Liver (tissue), 9 donors: ENCODE measurements around the gene CAMKMT. TPM values are rescaled to one million over a fixed set of nuclear protein-coding genes. Genes with fewer than 3 reads are reported as not detected.

Experiments used
- DNase-seq: peaks from one replicate; pipeline ENCODE4 v3.0.0-alpha.2; 2017; ENCODE audit warnings: low spot score
- H3K27ac ChIP-seq, 2 donors: one replicate each; pipeline ENCODE4 v1.7.0; 2013; ENCODE audit warnings: inconsistent platforms in 2 of 2, low read length in 2 of 2, control low read depth in 1 of 2, low read depth in 1 of 2, mild to moderate bottlenecking in 1 of 2
- H3K27me3 ChIP-seq, 4 donors: one replicate each; pipeline versions ENCODE4 v1.6.1 to v1.7.0; 2013; ENCODE audit warnings: low read length in 3 of 4, inconsistent platforms in 1 of 4, mild to moderate bottlenecking in 1 of 4, moderate library complexity in 1 of 4; ENCODE audit not compliant: control insufficient read depth in 4 of 4, insufficient read depth in 4 of 4
- H3K36me3 ChIP-seq, 4 donors: one replicate each; pipeline versions ENCODE4 v1.6.1 to v1.7.0; 2013; ENCODE audit warnings: low read length in 3 of 4, mild to moderate bottlenecking in 3 of 4, low read depth in 1 of 4, moderate library complexity in 1 of 4; ENCODE audit not compliant: control insufficient read depth in 4 of 4, insufficient read depth in 3 of 4
- H3K4me1 ChIP-seq, 4 donors: one replicate each; pipeline versions ENCODE4 v1.6.1 to v1.7.0; 2013; ENCODE audit warnings: low read length in 3 of 4, mild to moderate bottlenecking in 3 of 4, moderate library complexity in 1 of 4; ENCODE audit not compliant: control insufficient read depth in 4 of 4, insufficient read depth in 4 of 4
- H3K4me3 ChIP-seq, 3 donors: one replicate each; pipeline versions ENCODE4 v1.6.1 to v1.7.0; 2013; ENCODE audit warnings: low read length in 3 of 3, control low read depth in 1 of 3, low read depth in 1 of 3, mild to moderate bottlenecking in 1 of 3
- H3K9ac ChIP-seq, 2 donors: one replicate each; pipeline ENCODE4 v1.7.0; 2013; ENCODE audit warnings: low read length in 2 of 2, mild to moderate bottlenecking in 2 of 2, moderate library complexity in 2 of 2, control low read depth in 1 of 2, low read depth in 1 of 2
- H3K9me3 ChIP-seq, 4 donors: one replicate each; pipeline versions ENCODE4 v1.6.1 to v1.7.0; 2013; ENCODE audit warnings: low read length in 3 of 4; ENCODE audit not compliant: control insufficient read depth in 4 of 4
- CTCF ChIP-seq: fragments of 150-350 bp; IDR thresholded peaks from 2 replicates; pipeline ENCODE4 v1.5.1; 2017; ENCODE audit warnings: improper control_type of control experiment, low read depth, low read length; ENCODE audit not compliant: missing input control
- EGR1 ChIP-seq, 2 donors: IDR thresholded peaks; 2 replicates each; pipeline ENCODE4 v1.6.1; 2016 to 2018; ENCODE audit warnings: antibody characterized with exemption in 2 of 2, low read depth in 2 of 2
- FOXA1 ChIP-seq: IDR thresholded peaks from 2 replicates; pipeline ENCODE4 v1.6.1; 2016; ENCODE audit warnings: antibody characterized with exemption
- FOXA2 ChIP-seq: IDR thresholded peaks from 2 replicates; pipeline ENCODE4 v1.6.1; 2016; ENCODE audit warnings: antibody characterized with exemption
- GABPA ChIP-seq, 2 donors: IDR thresholded peaks in 1 of 2; conservative IDR thresholded peaks in 1 of 2; 2 replicates each; pipeline ENCODE4 v1.6.1; 2016; ENCODE audit warnings: antibody characterized with exemption in 2 of 2, mild to moderate bottlenecking in 1 of 2, moderate library complexity in 1 of 2
- HNF4A ChIP-seq, 2 donors: conservative IDR thresholded peaks; 2 replicates each; pipeline ENCODE4 v1.6.1; 2016; ENCODE audit warnings: antibody characterized with exemption in 2 of 2, mild to moderate bottlenecking in 2 of 2
- MAX ChIP-seq: IDR thresholded peaks from 2 replicates; pipeline ENCODE4 v1.6.1; 2016; ENCODE audit warnings: antibody characterized with exemption
- NR2F2 ChIP-seq: IDR thresholded peaks from 2 replicates; pipeline ENCODE4 v1.6.1; 2016; ENCODE audit warnings: antibody characterized with exemption
- RAD21 ChIP-seq, 2 donors: IDR thresholded peaks; 2 replicates each; pipeline ENCODE4 v1.6.1; 2016; ENCODE audit warnings: antibody characterized with exemption in 2 of 2, mild to moderate bottlenecking in 2 of 2
- RXRA ChIP-seq, 2 donors: IDR thresholded peaks; 2 replicates each; pipeline ENCODE4 v1.6.1; 2017 to 2018; ENCODE audit warnings: antibody characterized with exemption in 2 of 2, mild to moderate bottlenecking in 1 of 2
- TAF1 ChIP-seq: conservative IDR thresholded peaks from 2 replicates; pipeline ENCODE4 v1.6.1; 2016; ENCODE audit warnings: antibody characterized with exemption, mild to moderate bottlenecking
- YY1 ChIP-seq: IDR thresholded peaks from 2 replicates; pipeline ENCODE4 v1.6.1; 2016; ENCODE audit warnings: antibody characterized with exemption, mild to moderate bottlenecking
- ZBTB33 ChIP-seq: IDR thresholded peaks from 2 replicates; pipeline ENCODE4 v1.6.1; 2016; ENCODE audit warnings: antibody characterized with exemption
- WGBS: extraction: QIAGEN DNeasy Blood & Tissue Kit; methylation state at CpG from one replicate; pipeline ENCODE4 v1.1.7; 2013; 5-methylcytosine and 5-hydroxymethylcytosine counted together
- polyA plus RNA-seq, 2 donors: library from polyadenylated mRNA; stranded (reverse) in 1 of 2; unstranded in 1 of 2; fragments of 200-250 nt in 1 of 2; fragments of >200 nt in 1 of 2; fragmentation: Nextera tagmentation in 1 of 2; extraction: Ambion mirVana in 1 of 2; gene quantifications; one replicate each; pipeline versions ENCODE4 v1.2.1 to v1.2.3, GENCODE V29; 2013 to 2015
- total RNA-seq, 2 donors: library from RNA; depleted of rRNA; stranded (reverse); fragments of >200 nt; gene quantifications; one replicate each; pipeline ENCODE4 v1.2.3, GENCODE V29; 2014
- TF ChIP-seq, protein P1 (sequence below): IDR thresholded peaks from 2 replicates; pipeline ENCODE4 v1.6.1; 2016; ENCODE audit warnings: antibody characterized with exemption
- TF ChIP-seq, protein P2 (sequence below): IDR thresholded peaks from 2 replicates; pipeline ENCODE4 v1.6.1; 2016; ENCODE audit warnings: antibody characterized with exemption, mild to moderate bottlenecking
- donor health status: healthy.
- donor health status: healthy.
- donor health status: healthy.
- donor health status: healthy.
- donor health status: healthy.

Gene CAMKMT
- total and polyA plus RNA-seq, 4 donors, result 1.5 to 12.7 (median 7.1) TPM

- H3K36me3 ChIP-seq, result no peaks in the 10 kb centered on the region
- no peak overlapping the region for H3K4me3 ChIP-seq
- peaks cover 0 to 5% (median 0%) of the 10 kb centered on the region in 4 donors for H3K27me3 ChIP-seq
- DNase-seq, result no peak
- no peak overlapping the region for H3K9ac ChIP-seq
- no peaks in the 10 kb centered on the region for H3K4me1 ChIP-seq
- no peaks in the 10 kb centered on the region for H3K9me3 ChIP-seq
- no peak overlapping the region for H3K27ac ChIP-seq
- no peak for TF ChIP-seq GABPA (IDR thresholded peaks at IDR 0.05 in 1 of 2, conservative IDR thresholded peaks at IDR 0.05 in 1 of 2)
- TF ChIP-seq EGR1 (IDR thresholded peaks at IDR 0.05; ENCODE audit: low read depth in 2 of 2), result no peak
- TF ChIP-seq, protein P1, sequence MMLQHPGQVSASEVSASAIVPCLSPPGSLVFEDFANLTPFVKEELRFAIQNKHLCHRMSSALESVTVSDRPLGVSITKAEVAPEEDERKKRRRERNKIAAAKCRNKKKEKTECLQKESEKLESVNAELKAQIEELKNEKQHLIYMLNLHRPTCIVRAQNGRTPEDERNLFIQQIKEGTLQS, result no peak
- no peak for TF ChIP-seq MAX
- TF ChIP-seq YY1, result no peak
- TF ChIP-seq FOXA2, result no peak
- TF ChIP-seq ZBTB33, result no peak
- TF ChIP-seq HNF4A (conservative IDR thresholded peaks at IDR 0.05), result no peak
- no peak for TF ChIP-seq RXRA (IDR thresholded peaks at IDR 0.05)
- TF ChIP-seq FOXA1, result no peak
- TF ChIP-seq TAF1, result no peak
- WGBS, result 92% methylated on average over 9 of the region's 9 CpGs
Measured at GRCh38 chr2:44772131-44772530, 410.4 kb downstream of the CAMKMT start.

- no peak overlapping the region for H3K9ac ChIP-seq
- H3K27me3 ChIP-seq, result peaks cover 0 to 2% (median 0%) of the 10 kb centered on the region in 4 donors
- no peak overlapping the region for H3K4me3 ChIP-seq
- H3K36me3 ChIP-seq, result no peaks in the 10 kb centered on the region
- 86% methylated on average over 2 of the region's 2 CpGs for WGBS
- H3K4me1 ChIP-seq, result no peaks in the 10 kb centered on the region
- no peak for DNase-seq
- H3K27ac ChIP-seq, result no peak overlapping the region
- TF ChIP-seq MAX (no peak), TAF1 (no peak), RAD21 (IDR thresholded peaks at IDR 0.05) (no peak), EGR1 (IDR thresholded peaks at IDR 0.05; ENCODE audit: low read depth in 2 of 2) (no peak), FOXA1 (no peak), CTCF (no peak), NR2F2 (no peak), HNF4A (conservative IDR thresholded peaks at IDR 0.05) (no peak)
- TF ChIP-seq, protein P2, sequence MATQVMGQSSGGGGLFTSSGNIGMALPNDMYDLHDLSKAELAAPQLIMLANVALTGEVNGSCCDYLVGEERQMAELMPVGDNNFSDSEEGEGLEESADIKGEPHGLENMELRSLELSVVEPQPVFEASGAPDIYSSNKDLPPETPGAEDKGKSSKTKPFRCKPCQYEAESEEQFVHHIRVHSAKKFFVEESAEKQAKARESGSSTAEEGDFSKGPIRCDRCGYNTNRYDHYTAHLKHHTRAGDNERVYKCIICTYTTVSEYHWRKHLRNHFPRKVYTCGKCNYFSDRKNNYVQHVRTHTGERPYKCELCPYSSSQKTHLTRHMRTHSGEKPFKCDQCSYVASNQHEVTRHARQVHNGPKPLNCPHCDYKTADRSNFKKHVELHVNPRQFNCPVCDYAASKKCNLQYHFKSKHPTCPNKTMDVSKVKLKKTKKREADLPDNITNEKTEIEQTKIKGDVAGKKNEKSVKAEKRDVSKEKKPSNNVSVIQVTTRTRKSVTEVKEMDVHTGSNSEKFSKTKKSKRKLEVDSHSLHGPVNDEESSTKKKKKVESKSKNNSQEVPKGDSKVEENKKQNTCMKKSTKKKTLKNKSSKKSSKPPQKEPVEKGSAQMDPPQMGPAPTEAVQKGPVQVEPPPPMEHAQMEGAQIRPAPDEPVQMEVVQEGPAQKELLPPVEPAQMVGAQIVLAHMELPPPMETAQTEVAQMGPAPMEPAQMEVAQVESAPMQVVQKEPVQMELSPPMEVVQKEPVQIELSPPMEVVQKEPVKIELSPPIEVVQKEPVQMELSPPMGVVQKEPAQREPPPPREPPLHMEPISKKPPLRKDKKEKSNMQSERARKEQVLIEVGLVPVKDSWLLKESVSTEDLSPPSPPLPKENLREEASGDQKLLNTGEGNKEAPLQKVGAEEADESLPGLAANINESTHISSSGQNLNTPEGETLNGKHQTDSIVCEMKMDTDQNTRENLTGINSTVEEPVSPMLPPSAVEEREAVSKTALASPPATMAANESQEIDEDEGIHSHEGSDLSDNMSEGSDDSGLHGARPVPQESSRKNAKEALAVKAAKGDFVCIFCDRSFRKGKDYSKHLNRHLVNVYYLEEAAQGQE, result no peak
- H3K9me3 ChIP-seq, result no peaks in the 10 kb centered on the region
Measured at GRCh38 chr2:44772669-44773378, 411.1 kb downstream of the CAMKMT start.
